SK-N-SH (cell line): Measurements from ENCODE around the gene DDC. TPM values are rescaled to one million over a fixed set of nuclear protein-coding genes. Genes with fewer than 3 reads are reported as not detected.

Source experiments
- CTCF ChIA-PET: fragments of 300-600, 350-600 bp; formaldehyde crosslinking; extraction: SDS; loops from one replicate; lab custom pipeline; 2021; lab: Yijun Ruan, JAX
- POLR2A ChIA-PET: fragments of 350-600 bp; sonication (Branson Sonifier 250); formaldehyde crosslinking; extraction: SDS; loops from one replicate; lab custom pipeline; 2020; ENCODE audit warnings: antibody characterized with exemption, inconsistent platforms; lab: Yijun Ruan, JAX
- DNase-seq: peaks from one replicate; pipeline ENCODE4 v3.0.0; 2012
- H2AFZ ChIP-seq: fragments of 200-600 bp; sonication (generic); 2 replicates; pipeline ENCODE4 v1.8.1; 2016; ENCODE audit warnings: antibody characterized with exemption, mild to moderate bottlenecking, low read depth
- H3F3A ChIP-seq: fragments of 200-600 bp; sonication (generic); replicated peaks from 2 replicates; pipeline ENCODE3; 2016; ENCODE audit warnings: antibody characterized with exemption, mild to moderate bottlenecking; ENCODE audit not compliant: insufficient read depth
- H3K27ac ChIP-seq, 2 experiments: fragments of 200-500 bp in 1 of 2; fragments of 200-600 bp in 1 of 2; sonication (Bioruptor generic) in 1 of 2; sonication (generic), shearing (Covaris generic) in 1 of 2; 2 replicates each; pipeline versions ENCODE4 v1.5.1 to v1.6.1; 2014 to 2016; ENCODE audit warnings: low read depth in 2 of 2, inconsistent platforms in 1 of 2, low read length in 1 of 2, mild to moderate bottlenecking in 1 of 2, mixed read lengths in 1 of 2
- H3K27me3 ChIP-seq: fragments of 200-600 bp; sonication (generic), shearing (Covaris generic); 2 replicates; pipeline ENCODE4 v1.6.1; 2016; ENCODE audit warnings: mixed run types; ENCODE audit not compliant: insufficient read depth
- H3K36me3 ChIP-seq, 2 experiments: fragments of 200-500 bp in 1 of 2; fragments of 200-600 bp in 1 of 2; sonication (Bioruptor generic) in 1 of 2; sonication (generic) in 1 of 2; replicated peaks in 1 of 2; 2 replicates each; pipeline versions ENCODE3 to v1.5.1; 2014 to 2016; ENCODE audit warnings: low read length in 1 of 2, mild to moderate bottlenecking in 1 of 2; ENCODE audit not compliant: insufficient read depth in 2 of 2, control insufficient read depth in 1 of 2
- H3K4me1 ChIP-seq, 2 experiments: fragments of 200-500 bp in 1 of 2; fragments of 200-600 bp in 1 of 2; sonication (Bioruptor generic) in 1 of 2; sonication (generic), shearing (Covaris generic) in 1 of 2; 2 replicates each; pipeline versions ENCODE4 v1.5.1 to v1.6.1; 2014 to 2016; ENCODE audit warnings: low read depth in 1 of 2, low read length in 1 of 2, mixed run types in 1 of 2; ENCODE audit not compliant: insufficient read depth in 2 of 2, control insufficient read depth in 1 of 2
- H3K4me2 ChIP-seq: fragments of 200-600 bp; sonication (generic), shearing (Covaris generic); 2 replicates; pipeline ENCODE4 v1.6.1; 2017; ENCODE audit warnings: mixed run types
- H3K4me3 ChIP-seq, 2 experiments: fragments of 200-500 bp in 1 of 2; fragments of 200-600 bp in 1 of 2; sonication (Bioruptor generic) in 1 of 2; sonication (generic), shearing (Covaris generic) in 1 of 2; 2 replicates each; pipeline versions ENCODE4 v1.5.1 to v1.8.1; 2014 to 2016; ENCODE audit warnings: low read depth in 2 of 2, inconsistent platforms in 1 of 2, low read length in 1 of 2, mild to moderate bottlenecking in 1 of 2, mixed read lengths in 1 of 2, moderate library complexity in 1 of 2
- H3K79me2 ChIP-seq: fragments of 200-600 bp; sonication (generic); 2 replicates; pipeline ENCODE4 v1.8.1; 2017; ENCODE audit warnings: mild to moderate bottlenecking; ENCODE audit not compliant: insufficient read depth
- H3K9ac ChIP-seq: fragments of 200-600 bp; sonication (generic); 2 replicates; pipeline ENCODE4 v1.6.1; 2017; ENCODE audit warnings: mixed run types
- H3K9me2 ChIP-seq: fragments of 200-600 bp; sonication (generic); 2 replicates; pipeline ENCODE4 v1.6.1; 2017; ENCODE audit warnings: mixed run types
- H3K9me3 ChIP-seq: fragments of 200-600 bp; sonication (generic); 2 replicates; pipeline ENCODE4 v1.6.1; 2017; ENCODE audit warnings: mixed run types, mild to moderate bottlenecking, moderate library complexity
- H4K20me1 ChIP-seq: fragments of 200-600 bp; sonication (generic); 2 replicates; pipeline ENCODE4 v1.6.1; 2017; ENCODE audit warnings: mild to moderate bottlenecking, mixed run types; ENCODE audit not compliant: insufficient read depth
- CHD2 ChIP-seq: fragments of 150-350 bp; IDR thresholded peaks from 2 replicates; pipeline ENCODE4 v1.6.1; 2018; ENCODE audit warnings: low read length; ENCODE audit not compliant: partially characterized antibody
- ELF1 ChIP-seq: IDR thresholded peaks from 2 replicates; pipeline ENCODE4 v1.4.0; 2012
- EZH2phosphoT487 ChIP-seq: fragments of 200-600 bp; sonication (generic); IDR thresholded peaks from 2 replicates; pipeline ENCODE4 v1.6.1; 2017; ENCODE audit warnings: low read depth, mixed run types, mild to moderate bottlenecking, antibody characterized with exemption, moderate library complexity, borderline replicate concordance
- GATA2 ChIP-seq: sonication (generic); formaldehyde crosslinking; IDR thresholded peaks from 2 replicates; pipeline ENCODE4 v1.5.0; 2020; ENCODE audit warnings: mild to moderate bottlenecking, missing genetic modification reagents
- RAD21 ChIP-seq: IDR thresholded peaks from 2 replicates; pipeline ENCODE4 v1.6.1; 2012; ENCODE audit warnings: mild to moderate bottlenecking, low read length
- RCOR1 ChIP-seq: fragments of 150-350 bp; IDR thresholded peaks from 2 replicates; pipeline ENCODE4 v1.6.1; 2017; ENCODE audit warnings: antibody characterized with exemption, low read length
- REST ChIP-seq: IDR thresholded peaks from 2 replicates; pipeline ENCODE4 v1.6.1; 2012; ENCODE audit warnings: mild to moderate bottlenecking, low read depth, low read length, moderate library complexity
- RFX5 ChIP-seq: IDR thresholded peaks from 2 replicates; pipeline ENCODE4 v1.6.1; 2012; ENCODE audit warnings: mild to moderate bottlenecking, improper control_type of control experiment, low read length
- RXRA ChIP-seq: IDR thresholded peaks from 2 replicates; pipeline ENCODE4 v1.4.0; 2012; ENCODE audit warnings: low read depth, mild to moderate bottlenecking, borderline replicate concordance
- SIN3A ChIP-seq: IDR thresholded peaks from 2 replicates; pipeline ENCODE4 v1.6.1; 2012; ENCODE audit warnings: low read depth, mild to moderate bottlenecking, low read length, moderate library complexity, borderline replicate concordance
- TAF1 ChIP-seq: IDR thresholded peaks from 2 replicates; pipeline ENCODE4 v1.6.1; 2012; ENCODE audit warnings: low read depth, mild to moderate bottlenecking, low read length, moderate library complexity, borderline replicate concordance
- TCF12 ChIP-seq: IDR thresholded peaks from 2 replicates; pipeline ENCODE4 v1.4.0; 2012
- USF1 ChIP-seq: IDR thresholded peaks from 2 replicates; pipeline ENCODE4 v1.4.0; 2012; ENCODE audit warnings: low read depth, borderline replicate concordance
- YY1 ChIP-seq: IDR thresholded peaks from 2 replicates; pipeline ENCODE4 v1.4.0; 2012; ENCODE audit warnings: low read depth, mild to moderate bottlenecking
- WGBS: methylation state at CpG from one replicate; pipeline ENCODE4 v1.1.6; 2017; ENCODE audit warnings: low lambda C conversion rate; 5-methylcytosine and 5-hydroxymethylcytosine counted together
- polyA plus RNA-seq, 3 experiments: library from polyadenylated mRNA; depleted of rRNA; stranded (reverse); fragments of >200 nt; gene quantifications; 2 replicates each; pipeline ENCODE4 v1.2.3, GENCODE V29; 2012
- TF ChIP-seq, protein P1 (sequence below): fragments of 150-350 bp; IDR thresholded peaks from 2 replicates; pipeline ENCODE4 v1.6.1; 2017; ENCODE audit warnings: antibody characterized with exemption, low read length, low read depth, borderline replicate concordance
- TF ChIP-seq, protein P2 (sequence below): IDR thresholded peaks from 2 replicates; pipeline ENCODE4; 2012
- TF ChIP-seq, protein P3 (sequence below): fragments of 200-600 bp; sonication (generic); IDR thresholded peaks from 2 replicates; pipeline ENCODE4 v1.6.1; 2017; ENCODE audit warnings: antibody characterized with exemption, mild to moderate bottlenecking, moderate library complexity

The DDC gene
- polyA plus RNA-seq, 1 of the 3 experiments (the other 2 are of a cell fraction), result 1.8 TPM

DNA sequence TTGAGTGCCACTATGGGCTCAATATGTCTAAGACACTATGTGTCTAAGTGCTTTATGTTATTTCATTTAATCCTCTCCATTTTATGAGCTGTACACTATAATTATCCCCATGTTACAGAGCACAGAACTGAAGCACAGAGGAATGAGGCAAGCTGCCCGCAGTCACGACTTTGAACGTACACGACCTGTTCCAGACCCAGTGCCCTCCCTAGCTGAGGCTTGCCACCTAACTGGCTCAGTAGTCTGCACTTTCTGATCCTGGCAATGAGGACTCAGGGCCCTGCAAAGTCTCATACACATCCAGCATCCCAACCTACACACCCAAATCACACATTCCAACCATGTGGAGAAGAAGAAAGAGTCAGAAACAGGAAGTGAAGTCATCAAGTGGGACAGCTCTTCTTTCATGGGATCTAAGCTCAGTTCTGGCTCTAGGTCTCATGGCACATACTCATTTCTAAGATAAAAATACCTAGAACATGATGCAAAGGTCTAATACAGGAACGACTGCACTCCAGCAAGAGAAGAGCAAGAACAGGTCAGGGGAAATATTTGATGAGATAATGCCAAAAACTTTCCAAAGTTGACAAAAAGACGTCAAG is 42.4 kb upstream of the DDC start:
- Histone ChIP-seq H3K4me3 (no peak overlapping the region), H3K9me2 (no peaks in the 10 kb centered on the region), H2AFZ (no peak overlapping the region), H3K4me1 (peaks cover 4 to 9% of the 10 kb centered on the region in 2 experiments; a peak in 1 of 4 replicates), H3K27me3 (no peaks in the 10 kb centered on the region), H3K36me3 (peaks cover 19 to 49% of the 10 kb centered on the region in 2 experiments), H3F3A (peaks cover 5% of the 10 kb centered on the region), H3K4me2 (no peak overlapping the region), H3K9me3 (no peaks in the 10 kb centered on the region), H3K79me2 (no peaks in the 10 kb centered on the region), H3K27ac (no peak overlapping the region), H4K20me1 (peaks cover 11% of the 10 kb centered on the region; the same call in 1 of the 2 replicates), H3K9ac (no peak overlapping the region)
- TF ChIP-seq ELF1 (no peak), TCF12 (no peak), EZH2phosphoT487 (no peak), TAF1 (no peak), RFX5 (no peak), USF1 (no peak), RCOR1 (no peak), RXRA (no peak), CHD2 (no peak), YY1 (no peak), SIN3A (no peak), GATA2 (no peak), REST (no peak), RAD21 (no peak)
- TF ChIP-seq, protein P1, sequence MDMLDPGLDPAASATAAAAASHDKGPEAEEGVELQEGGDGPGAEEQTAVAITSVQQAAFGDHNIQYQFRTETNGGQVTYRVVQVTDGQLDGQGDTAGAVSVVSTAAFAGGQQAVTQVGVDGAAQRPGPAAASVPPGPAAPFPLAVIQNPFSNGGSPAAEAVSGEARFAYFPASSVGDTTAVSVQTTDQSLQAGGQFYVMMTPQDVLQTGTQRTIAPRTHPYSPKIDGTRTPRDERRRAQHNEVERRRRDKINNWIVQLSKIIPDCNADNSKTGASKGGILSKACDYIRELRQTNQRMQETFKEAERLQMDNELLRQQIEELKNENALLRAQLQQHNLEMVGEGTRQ, result no peak
- TF ChIP-seq, protein P2, sequence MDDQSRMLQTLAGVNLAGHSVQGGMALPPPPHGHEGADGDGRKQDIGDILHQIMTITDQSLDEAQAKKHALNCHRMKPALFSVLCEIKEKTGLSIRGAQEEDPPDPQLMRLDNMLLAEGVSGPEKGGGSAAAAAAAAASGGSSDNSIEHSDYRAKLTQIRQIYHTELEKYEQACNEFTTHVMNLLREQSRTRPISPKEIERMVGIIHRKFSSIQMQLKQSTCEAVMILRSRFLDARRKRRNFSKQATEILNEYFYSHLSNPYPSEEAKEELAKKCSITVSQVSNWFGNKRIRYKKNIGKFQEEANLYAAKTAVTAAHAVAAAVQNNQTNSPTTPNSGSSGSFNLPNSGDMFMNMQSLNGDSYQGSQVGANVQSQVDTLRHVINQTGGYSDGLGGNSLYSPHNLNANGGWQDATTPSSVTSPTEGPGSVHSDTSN, result no peak
- TF ChIP-seq, protein P3, sequence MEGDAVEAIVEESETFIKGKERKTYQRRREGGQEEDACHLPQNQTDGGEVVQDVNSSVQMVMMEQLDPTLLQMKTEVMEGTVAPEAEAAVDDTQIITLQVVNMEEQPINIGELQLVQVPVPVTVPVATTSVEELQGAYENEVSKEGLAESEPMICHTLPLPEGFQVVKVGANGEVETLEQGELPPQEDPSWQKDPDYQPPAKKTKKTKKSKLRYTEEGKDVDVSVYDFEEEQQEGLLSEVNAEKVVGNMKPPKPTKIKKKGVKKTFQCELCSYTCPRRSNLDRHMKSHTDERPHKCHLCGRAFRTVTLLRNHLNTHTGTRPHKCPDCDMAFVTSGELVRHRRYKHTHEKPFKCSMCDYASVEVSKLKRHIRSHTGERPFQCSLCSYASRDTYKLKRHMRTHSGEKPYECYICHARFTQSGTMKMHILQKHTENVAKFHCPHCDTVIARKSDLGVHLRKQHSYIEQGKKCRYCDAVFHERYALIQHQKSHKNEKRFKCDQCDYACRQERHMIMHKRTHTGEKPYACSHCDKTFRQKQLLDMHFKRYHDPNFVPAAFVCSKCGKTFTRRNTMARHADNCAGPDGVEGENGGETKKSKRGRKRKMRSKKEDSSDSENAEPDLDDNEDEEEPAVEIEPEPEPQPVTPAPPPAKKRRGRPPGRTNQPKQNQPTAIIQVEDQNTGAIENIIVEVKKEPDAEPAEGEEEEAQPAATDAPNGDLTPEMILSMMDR, result no peak
- CTCF ChIA-PET, result interaction anchor here (1.0 to 5.8 kb wide), 8 partner anchors 10 to 140 kb away, joined by 3 to 46 read pairs (median 4); no protein-coding TSS in a partner anchor
- POLR2A ChIA-PET, result interaction anchor here (1.1 kb wide), 1 partner anchor 8 kb away, joined by 3 read pairs; no protein-coding TSS in a partner anchor
- DNase-seq, result no peak
- WGBS, result 66% methylated on average over 6 of the region's 6 CpGs
